Activated CD8-positive, alpha-beta memory T cell treated with anti-CD3 and anti-CD28 coated beads, Interleukin-2, amount 50 U/mL, for 1 hour (primary cell): ENCODE measurements around the gene POU2F1.
A peak's percentile ranks its signal among the peaks of the same experiment; 100 is the strongest.

ENCODE experiments used
- DNase-seq: peaks from one replicate; pipeline ENCODE4 v3.0.0-alpha.2; 2020; ENCODE audit errors: extremely low read depth

POU2F1 gene

DNA sequence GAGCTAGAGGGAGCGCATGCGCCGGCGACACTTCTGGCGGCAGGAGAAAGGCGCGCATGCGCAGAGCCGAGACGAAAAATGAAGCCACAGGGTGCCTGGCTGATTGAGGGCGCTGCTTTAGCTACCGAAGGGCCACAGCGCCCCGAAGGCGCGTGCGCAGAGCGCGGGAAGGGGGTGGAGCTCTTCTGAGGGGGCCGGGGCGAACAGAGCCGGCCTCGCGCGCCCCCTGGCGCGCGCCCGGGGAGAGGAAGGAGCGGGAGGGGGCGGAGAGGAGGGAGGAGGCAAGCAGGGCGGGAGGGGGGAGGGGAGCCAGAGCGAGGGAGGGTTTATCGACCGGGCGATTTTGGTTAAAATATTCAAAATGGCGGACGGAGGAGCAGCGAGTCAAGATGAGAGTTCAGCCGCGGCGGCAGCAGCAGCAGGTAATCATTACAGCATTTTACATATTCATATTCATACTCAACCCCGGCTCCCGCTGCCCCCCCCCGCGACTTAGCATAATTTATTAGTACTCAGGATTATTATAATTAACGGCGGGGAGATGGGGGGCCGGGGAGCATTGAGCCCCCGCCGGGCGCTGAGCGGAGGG, at the start of gene POU2F1:
Gene POU2F1, plus strand, starts transcription at position 350 of the 589 bp plus-strand sequence. Its CDS starts 12 bp downstream, at position 362.
- DNase-seq = peak; percentile 95

DNA sequence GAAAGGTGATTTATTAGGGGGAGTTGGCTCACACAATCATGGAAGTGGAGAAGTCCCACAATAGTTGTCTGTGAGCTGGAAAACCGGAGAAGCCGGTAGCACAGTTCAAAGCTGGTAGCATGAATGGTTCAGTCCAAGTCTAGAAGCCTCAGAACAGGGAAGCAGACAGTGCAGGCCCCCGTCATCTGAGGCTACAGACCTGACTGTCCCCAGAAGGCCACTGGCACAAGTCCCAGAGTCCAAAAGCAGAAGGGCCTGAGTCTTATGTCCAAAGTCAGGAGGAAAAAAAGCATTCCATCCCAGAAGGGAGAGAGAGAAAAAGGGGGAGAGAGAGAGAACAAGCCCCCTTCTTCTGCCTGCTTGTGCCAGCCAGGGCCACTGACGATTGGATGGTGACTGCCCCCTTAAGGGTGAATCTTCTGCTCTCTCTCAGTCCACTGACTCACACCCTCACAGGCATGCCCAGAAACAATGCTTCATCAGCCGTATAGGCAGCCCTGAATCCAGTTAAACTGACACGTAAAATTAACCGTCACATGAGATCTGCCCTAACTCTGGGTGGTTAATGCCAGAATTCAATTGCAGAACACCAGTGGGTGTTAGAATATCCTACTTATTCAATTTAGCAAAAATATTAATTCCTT, 49.3 kb upstream of the POU2F1 start:
- DNase-seq = no peak

DNA sequence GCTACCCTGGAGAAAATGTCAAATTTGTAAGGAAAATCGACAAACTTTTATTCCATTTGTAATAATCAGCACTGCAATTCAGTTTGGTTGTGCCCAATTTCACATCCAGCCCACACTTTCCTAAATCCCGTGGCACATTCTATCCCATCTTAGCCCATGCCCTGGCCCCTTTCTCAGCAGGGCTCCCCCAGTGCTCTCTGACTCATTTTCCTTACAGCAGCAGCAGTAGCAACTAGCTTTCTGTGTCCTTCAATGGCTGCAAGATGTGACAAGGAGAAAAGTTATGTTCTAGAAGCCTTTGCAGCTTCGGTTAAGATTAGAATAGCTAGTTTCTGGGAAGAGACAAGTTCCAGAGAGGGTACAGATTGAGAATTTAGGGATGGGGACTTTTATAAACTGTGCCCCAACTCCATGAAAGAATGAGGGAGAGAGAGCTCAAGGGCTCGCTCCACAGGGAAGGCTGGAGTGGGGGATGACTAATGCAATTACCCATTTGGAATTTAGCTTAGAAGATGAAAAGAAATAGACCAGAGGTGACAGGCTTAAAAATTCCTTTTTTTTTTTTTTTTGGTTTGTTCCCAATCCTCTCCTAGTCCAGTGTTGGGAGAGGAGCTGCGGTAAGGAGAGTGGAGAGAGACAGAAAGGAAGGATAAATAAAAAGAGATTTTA, 47.0 kb upstream of the POU2F1 start:
- no peak for DNase-seq

DNA sequence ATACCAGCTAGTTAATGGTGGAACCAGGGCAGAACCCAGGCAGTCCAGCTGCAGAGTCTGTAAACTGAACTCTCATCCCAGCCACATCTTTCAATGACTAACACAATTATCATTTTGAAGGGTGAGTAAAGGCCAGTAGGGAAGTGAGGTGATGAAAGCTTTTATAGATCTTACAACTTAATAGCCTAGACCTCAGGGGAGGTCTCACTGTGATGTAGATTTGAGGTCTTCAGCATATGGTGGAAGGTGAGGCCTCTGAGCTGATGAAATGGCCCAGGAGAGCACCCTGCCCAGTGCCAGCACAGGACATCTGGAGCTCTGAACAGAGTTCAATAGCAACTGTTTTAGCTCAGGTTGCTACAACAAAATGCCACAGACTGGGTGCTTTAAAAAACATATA, 44.8 kb upstream of the POU2F1 start:
- DNase-seq = no peak

DNA sequence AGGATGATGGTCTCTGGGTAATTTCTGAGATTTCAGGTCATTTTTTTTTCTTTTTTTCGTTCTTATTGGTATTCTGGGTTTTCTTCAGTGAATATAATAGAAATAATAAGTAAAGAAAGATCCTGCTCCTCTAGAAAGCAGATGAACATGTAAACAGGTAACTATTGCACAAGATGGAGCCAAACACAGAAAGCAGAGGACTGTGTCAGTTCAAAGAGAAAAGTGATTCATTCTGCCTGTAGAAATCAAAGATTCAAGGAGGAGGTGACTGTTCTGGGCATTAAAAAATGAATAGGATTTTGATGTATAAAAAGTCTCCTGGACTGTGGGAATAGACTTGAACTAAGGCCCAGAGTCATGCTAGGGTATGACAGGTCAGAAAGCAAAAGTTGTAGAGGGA, 41.9 kb upstream of the POU2F1 start:
- DNase-seq = no peak

DNA sequence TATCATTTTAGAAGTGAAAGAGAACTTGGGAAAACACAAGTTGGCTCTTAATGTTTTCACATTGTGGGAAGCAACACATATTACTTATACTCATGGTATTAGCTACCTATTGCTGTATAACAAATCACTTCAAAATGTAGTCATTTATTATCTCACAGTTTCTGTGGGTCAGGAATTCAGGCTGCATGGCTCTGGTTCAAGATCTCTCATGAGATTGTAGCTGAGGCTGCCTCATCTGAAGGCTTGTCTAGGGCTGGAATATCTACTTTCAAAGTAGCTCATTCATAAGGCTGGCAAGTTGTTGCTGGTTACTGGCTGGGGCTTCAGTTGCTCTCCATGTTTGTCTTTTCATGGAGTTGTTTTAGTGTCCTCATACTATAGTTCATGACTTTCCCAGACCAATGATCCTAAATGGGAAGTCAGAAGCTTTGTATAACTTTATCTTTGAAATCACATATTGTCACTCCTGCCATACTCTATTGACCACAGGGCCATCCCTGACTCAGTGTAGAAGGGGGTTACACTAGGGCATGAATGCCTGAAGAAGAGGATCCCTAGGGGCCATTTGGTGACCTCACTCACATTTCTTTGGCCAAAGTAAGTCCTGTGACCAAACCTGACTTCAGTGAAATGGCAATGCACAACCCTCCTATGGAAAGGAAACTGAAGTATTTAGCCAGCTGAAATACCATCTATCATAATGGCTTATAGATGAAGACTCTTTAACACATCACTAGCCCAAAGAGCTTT, 37.9 kb upstream of the POU2F1 start:
- DNase-seq = no peak

DNA sequence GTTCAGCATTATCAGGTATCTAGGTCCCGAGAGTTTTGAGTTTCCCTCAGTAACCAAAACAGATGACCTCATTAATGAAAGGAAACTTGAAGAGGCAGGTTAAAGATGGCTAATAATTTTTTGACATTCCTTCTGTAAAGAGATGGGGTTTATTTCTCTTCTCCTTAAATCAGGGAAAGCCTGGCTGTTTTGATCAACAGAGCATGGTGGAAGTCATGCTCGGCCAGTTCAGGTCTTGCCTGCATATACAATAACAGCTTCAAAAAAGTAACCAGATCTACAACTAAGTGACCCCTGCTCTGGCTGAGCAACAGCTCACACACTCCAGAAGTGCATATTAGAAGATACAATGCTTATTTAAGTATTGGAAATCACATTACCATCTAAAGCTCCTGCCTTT, 36.6 kb upstream of the POU2F1 start:
- no peak for DNase-seq

DNA sequence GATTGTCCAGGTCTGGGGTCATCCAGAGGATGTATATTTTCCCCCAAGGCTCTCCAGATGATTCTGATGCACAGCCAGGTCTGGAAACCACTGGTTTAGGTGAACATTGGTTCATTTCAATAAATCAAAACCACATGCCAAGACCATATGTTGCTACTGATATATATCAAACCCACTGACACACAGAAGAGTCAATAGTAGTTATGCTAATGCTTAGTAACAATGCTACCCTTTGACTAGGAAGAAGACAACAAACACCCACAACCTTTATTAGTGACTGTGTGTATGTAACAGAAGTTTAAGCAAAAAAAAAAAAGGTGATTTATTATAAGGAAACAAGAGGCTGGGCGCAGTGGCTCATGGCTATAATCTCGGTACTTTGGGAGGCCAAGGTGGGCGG, 35.6 kb upstream of the POU2F1 start:
- DNase-seq = no peak

DNA sequence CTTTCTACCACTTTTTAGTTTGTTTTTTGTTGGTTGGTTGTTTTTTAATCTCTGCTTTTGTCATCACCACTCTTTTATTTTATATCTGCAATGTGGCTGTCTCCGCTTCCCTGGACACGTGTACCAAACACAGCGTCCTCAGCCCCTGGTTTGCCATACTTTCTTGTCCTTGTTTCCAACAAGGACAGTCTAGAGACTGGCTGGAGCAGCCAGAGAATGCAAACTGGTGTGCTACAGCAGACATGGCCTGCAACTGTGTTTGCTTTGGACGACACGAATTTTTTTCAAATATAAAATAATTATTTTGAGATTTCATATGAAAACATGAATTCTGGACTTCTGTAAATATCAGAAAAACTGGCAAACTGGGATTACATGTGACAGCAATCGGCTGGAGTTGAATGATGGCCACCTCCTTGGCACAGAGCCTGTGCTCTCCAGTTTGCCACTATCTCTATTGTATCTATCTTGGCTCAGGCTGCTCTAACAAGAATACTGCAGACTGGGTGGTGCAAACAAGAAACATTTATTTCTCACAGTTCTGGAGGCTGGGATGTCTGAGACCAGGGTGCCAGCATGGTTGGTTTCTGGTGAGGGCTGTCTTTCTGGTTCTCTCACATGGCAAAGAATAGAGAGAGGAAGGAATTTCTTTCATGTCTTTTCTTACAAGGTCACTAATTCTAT, 34.6 kb upstream of the POU2F1 start:
- no peak for DNase-seq

DNA sequence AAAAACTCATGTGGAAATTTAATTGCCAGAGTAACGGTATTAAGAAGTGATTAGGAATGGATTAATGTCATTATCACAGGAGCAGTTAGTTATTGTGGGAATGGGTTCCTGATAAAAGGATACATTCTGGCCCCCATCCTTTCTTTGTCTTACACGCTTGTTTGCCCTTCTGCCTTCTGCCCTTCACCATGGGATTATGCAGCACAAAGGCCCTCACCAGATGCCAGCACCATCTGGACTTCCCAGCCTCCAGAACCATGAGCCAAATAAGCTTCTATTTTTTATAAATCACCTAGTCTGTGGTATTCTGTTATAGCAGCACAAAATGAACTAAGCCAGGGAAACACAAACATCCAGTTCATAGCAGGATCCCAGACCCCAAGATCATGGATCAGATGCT, 33.9 kb upstream of the POU2F1 start:
- DNase-seq = no peak

DNA sequence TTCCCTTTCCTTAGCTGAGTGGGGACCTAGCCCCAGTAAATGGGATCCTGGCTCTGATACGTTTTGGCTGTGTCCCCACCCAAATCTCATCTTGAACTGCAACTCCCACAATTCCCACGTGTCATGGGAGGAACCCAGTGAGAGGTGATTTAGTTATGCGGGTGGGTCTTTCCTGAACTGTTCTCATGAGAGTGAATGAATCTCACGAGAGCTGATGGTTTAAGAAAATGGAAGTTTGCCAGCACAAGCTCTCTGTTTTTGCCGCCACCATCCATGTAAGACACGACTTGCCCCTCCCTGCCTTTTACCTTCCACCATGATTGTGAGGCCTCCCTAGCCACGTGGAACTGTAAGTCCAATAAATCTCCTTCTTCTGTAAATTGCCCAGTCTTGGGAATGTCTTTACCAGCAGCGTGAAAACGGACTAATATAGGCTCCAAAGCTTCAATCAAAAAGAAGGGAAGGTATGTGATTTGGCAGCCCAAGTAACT, 29.9 kb upstream of the POU2F1 start:
- no peak for DNase-seq

DNA sequence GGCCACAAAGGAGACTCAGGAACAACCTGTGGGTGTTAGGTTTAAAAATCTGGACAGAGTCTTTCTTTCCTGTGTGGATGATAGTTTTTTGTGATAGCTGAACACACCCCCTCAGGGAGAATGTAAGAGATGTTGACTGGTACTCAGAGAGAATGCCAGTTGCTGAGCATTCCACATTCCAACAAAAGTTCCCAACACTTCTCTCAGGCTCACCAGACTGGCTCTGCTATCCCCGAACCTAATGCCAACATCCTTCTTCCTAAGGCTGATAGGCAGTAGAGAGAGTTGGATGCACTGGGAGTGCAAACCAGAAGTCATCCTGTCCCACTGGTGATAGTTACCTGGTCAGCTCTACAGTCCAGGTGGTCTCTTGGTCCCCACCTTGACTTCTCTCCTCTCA, 28.7 kb upstream of the POU2F1 start:
- no peak for DNase-seq

DNA sequence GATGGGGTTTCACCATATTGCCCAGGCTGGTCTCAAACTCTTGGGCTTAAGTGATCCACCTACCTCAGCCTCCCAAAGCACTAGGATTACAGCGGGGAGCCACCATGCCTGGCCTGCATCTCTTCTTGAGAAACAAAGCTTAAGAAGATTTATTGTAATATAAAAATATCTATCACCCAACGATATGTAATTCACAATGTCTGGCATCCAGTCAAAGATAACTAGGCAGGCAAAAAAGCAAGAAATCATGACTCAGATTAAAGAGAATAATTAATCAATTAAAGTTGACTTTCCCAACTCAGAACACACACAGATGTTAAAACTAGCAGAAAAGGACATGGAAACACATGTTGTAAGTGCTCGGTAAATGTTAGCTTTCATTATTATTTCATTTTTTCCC, 26.5 kb upstream of the POU2F1 start:
- DNase-seq = no peak

DNA sequence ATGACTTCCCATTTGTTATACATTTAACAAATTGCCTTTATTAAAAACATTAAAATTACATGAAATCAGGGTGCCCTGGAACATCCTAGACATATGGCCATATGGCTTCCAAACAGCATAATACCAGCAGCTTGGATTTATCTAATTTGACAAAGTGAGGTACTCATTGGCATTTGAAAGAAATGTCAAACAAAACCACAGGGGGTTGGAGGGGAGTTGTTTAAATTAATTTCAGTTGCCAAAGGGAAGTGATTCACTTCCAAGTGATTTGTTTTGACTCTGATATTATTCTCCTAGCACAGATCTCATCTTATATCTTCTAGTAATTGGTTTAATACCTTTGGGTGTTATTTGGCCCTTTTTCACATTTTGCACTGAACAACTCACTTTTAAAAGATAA, 24.5 kb upstream of the POU2F1 start:
- no peak for DNase-seq

DNA sequence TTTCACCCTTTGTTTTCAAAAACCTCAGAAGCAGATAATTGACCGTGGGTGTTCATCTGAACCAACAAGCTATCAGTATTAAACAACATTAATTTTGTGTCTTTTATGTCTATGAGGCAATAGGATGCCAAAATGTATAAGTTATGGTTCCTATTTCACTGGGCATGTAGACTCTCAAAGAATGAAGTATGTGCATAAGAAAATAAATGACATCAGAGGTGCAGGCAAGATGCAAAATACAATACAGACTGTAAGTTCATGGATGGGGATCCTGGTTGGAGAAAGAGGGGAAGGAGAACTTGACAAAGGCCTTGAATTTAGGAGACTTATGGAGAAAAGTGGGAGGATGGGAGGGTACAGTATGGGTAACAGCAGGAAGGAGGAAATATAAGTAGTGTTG, 23.4 kb upstream of the POU2F1 start:
- no peak for DNase-seq

DNA sequence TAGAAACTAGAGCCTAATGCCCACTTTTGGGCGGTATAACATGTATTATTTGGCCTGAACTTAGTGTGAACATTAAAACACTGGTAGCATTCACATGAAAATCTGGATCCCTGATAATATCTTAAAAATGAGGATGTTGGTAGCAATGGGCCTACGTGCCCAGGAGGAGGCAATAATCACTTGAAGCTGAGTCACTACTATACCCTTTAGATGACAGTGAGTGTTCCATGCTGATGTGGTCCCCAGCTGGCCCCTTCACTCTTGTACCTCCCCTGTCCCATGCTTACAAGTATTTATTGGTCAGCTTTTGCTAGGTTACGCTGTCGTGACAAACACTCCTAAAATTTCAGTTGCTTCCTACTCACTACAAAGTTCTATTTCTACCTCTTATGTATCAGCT, 23.0 kb upstream of the POU2F1 start:
- DNase-seq = no peak

DNA sequence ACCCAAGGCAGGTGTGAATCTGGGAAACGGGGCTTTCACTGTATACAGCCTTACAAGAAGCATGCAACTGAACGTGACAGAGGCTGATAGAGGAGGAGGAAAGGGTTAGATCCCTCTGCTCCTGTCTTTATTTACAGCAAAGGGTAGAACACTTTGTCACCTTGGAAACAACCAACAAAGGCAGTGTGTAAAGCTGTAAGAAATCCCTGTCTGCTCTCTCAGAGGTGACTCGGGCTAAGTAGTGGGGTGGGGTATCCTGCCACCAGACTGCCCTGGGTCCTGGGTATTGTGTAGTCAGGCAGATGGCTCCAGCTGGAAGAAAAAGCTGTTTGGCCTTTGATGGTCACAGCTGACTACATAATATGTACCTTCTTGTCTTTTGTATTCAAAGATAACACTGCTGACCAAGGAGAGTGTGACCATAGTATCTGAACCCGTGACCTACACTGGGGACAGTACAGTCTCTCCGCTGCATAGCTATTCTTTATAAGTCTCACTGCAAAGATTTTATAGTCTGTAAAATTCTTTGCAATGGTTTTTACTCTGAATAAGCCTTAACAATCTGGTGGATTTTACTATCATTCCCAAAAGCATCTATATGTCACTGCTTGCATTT, 22.1 kb upstream of the POU2F1 start:
- DNase-seq = no peak

DNA sequence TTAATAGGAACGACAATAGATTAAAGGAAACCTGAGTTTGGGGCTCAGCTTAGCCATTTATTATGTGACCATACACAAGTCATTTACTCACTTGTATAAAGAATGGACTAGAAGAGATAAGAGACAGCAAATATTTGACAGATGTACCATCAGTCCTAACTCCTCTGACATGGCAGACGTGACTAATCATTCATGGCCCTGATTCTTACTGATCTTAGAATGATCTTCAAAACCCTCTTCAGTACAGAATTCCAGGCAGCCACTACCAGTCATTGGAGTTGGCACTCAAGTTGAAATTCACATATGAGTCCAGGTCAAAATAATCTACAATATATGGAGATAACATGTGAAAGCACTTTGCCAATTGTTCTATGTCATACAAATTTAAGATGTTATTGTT, 21.0 kb upstream of the POU2F1 start:
- DNase-seq = no peak

DNA sequence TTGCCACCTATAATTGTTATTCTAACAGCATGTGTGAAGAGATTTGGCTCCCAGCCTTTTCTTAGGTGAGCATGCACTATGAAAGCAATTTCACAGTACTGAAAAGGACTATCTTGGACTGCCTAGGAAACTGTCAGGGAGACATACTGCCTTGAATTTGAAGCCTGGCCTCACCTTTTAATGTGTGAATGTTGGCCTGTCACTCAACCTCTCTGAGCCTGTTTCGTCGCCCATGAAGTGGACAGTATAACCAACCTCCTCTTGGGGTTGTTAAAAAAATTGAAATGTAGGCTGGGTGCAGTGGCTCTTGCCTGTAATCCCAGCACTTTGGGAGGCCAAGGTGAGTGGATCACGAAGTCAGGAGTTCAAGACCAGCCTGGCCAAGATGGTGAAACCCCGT, 20.4 kb upstream of the POU2F1 start:
- DNase-seq = no peak

DNA sequence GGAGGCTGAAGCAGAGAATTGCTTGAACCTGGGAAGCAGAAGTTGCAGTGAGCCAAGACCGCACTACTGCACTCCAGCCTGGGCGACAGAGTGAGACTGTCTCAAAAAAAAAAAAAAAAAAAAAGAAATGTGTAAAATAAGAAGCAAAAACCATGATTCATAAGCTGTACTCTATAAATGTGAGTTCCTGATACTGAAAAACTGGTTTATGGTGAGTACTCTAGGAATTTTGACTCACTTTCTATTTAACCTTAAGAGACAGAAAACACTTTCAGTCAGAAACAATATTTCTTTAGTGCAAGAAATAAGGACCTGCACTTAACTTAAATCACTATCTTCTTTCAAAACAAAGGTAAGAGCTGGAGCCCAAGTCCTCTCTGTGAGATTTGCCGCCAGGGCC, 19.9 kb upstream of the POU2F1 start:
- DNase-seq = no peak

DNA sequence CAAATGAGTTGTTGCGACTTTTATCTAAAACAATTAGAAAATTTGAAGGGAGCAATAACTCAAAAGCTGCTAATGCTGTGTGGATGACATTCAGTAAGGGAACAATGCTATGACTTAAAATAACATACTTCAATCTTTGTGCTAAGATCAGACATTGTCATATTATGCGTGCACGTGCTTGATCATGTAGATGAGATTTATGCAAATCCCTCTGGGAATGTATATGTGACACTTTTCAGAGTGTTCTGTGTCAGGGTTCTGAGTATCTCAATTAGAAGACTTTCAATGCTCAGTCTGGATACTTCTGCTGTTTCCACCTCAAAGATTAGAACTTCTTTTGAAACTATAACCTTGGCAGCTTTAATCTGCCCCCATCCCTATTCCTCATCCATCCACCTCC, 18.6 kb upstream of the POU2F1 start:
- DNase-seq = no peak
